IMR-90 (cell line): ENCODE measurements around the gene C1QTNF8. TPM values are rescaled to one million over a fixed set of nuclear protein-coding genes. Genes with fewer than 3 reads are reported as not detected.

ENCODE experiments used
- ATAC-seq: fragments of 200-7000 bp; cut with Tn5 transposase; 2 replicates; pipeline ENCODE4 v1.9.1; 2020; ENCODE audit warnings: low read depth, mild to moderate bottlenecking, moderate library complexity
- BruUV-seq: library from RNA; stranded (reverse); fragments of 400-500 nt; replicated peaks from 2 replicates; lab custom pipeline; 2021; lab: Mats Ljungman, UMichigan
- CTCF ChIA-PET: fragments of 300-600 bp; formaldehyde crosslinking; extraction: SDS; loops from one replicate; lab custom pipeline; 2021; ENCODE audit warnings: antibody characterized with exemption; lab: Yijun Ruan, JAX
- POLR2A ChIA-PET: fragments of 300-600 bp; sonication (Branson Sonifier 250); formaldehyde crosslinking; loops from one replicate; lab custom pipeline; 2022; ENCODE audit warnings: antibody characterized with exemption; ENCODE audit not compliant: unreplicated experiment; lab: Charles Lee
- DNase-seq: peaks from one replicate; pipeline ENCODE4 v3.0.0; 2013
- H2AFZ ChIP-seq: replicated peaks from 2 replicates; pipeline ENCODE3; 2013; ENCODE audit warnings: low read length, mild to moderate bottlenecking; ENCODE audit not compliant: poor library complexity
- H2AK5ac ChIP-seq: 2 replicates; pipeline ENCODE4 v1.6.1; 2013; ENCODE audit warnings: low read depth, low read length, inconsistent platforms
- H2AK9ac ChIP-seq: replicated peaks from 2 replicates; pipeline ENCODE3; 2013; ENCODE audit warnings: mild to moderate bottlenecking, low read depth, low read length, moderate library complexity; ENCODE audit not compliant: poor library complexity
- H2BK120ac ChIP-seq: 2 replicates; pipeline ENCODE4 v1.6.1; 2013; ENCODE audit warnings: low read depth, low read length, inconsistent platforms
- H2BK15ac ChIP-seq: 3 replicates; pipeline ENCODE4 v1.6.1; 2013; ENCODE audit warnings: low read depth, low read length, inconsistent platforms
- H2BK20ac ChIP-seq: 2 replicates; pipeline ENCODE4 v1.6.1; 2013; ENCODE audit warnings: low read depth, mild to moderate bottlenecking, inconsistent platforms, low read length, moderate library complexity
- H2BK5ac ChIP-seq: 2 replicates; pipeline ENCODE4 v1.6.1; 2013; ENCODE audit warnings: mild to moderate bottlenecking, low read depth, low read length, inconsistent platforms; ENCODE audit not compliant: poor library complexity, severe bottlenecking
- H3K14ac ChIP-seq: replicated peaks from 2 replicates; pipeline ENCODE4 v1.6.1; 2013; ENCODE audit warnings: low read depth, low read length, inconsistent platforms
- H3K18ac ChIP-seq: 2 replicates; pipeline ENCODE4 v1.6.1; 2013; ENCODE audit warnings: low read depth, low read length, control low read depth
- H3K23ac ChIP-seq: 2 replicates; pipeline ENCODE4 v1.6.1; 2013; ENCODE audit warnings: low read depth, low read length, inconsistent platforms
- H3K27ac ChIP-seq: 2 replicates; pipeline ENCODE4 v1.5.1; 2013; ENCODE audit warnings: mild to moderate bottlenecking, control low read depth, low read length; ENCODE audit not compliant: insufficient read depth
- H3K27me3 ChIP-seq: 2 replicates; pipeline ENCODE4 v1.6.1; 2013; ENCODE audit warnings: low read length; ENCODE audit not compliant: control insufficient read depth, insufficient read depth
- H3K36me3 ChIP-seq: 2 replicates; pipeline ENCODE4 v1.6.1; 2013; ENCODE audit warnings: low read length, mixed read lengths; ENCODE audit not compliant: control insufficient read depth, insufficient read depth
- H3K4ac ChIP-seq: 2 replicates; pipeline ENCODE4 v1.6.1; 2013; ENCODE audit warnings: low read depth, low read length, inconsistent platforms
- H3K4me1 ChIP-seq: 2 replicates; pipeline ENCODE4 v1.6.1; 2013; ENCODE audit warnings: low read length, mixed read lengths; ENCODE audit not compliant: control insufficient read depth, insufficient read depth
- H3K4me2 ChIP-seq: 2 replicates; pipeline ENCODE4 v1.6.1; 2013; ENCODE audit warnings: low read depth, mild to moderate bottlenecking, control low read depth, low read length, moderate library complexity
- H3K4me3 ChIP-seq: 2 replicates; pipeline ENCODE4 v1.5.1; 2013; ENCODE audit warnings: low read depth, mild to moderate bottlenecking, control low read depth, low read length, moderate library complexity; ENCODE audit not compliant: insufficient read depth
- H3K56ac ChIP-seq: 2 replicates; pipeline ENCODE4 v1.6.1; 2013; ENCODE audit warnings: low read length, inconsistent platforms; ENCODE audit not compliant: insufficient read depth; ENCODE audit errors: extremely low read depth
- H3K79me1 ChIP-seq, 2 experiments: 2 replicates each; pipeline ENCODE4 v1.6.1; 2013; ENCODE audit warnings: low read length in 2 of 2, inconsistent platforms in 1 of 2, low read depth in 1 of 2
- H3K9ac ChIP-seq: 2 replicates; pipeline ENCODE4 v1.6.1; 2013; ENCODE audit warnings: low read depth, low read length, control low read depth
- H3K9me1 ChIP-seq: 2 replicates; pipeline ENCODE4 v1.6.1; 2013; ENCODE audit warnings: low read length, inconsistent platforms; ENCODE audit not compliant: insufficient read depth
- H3K9me3 ChIP-seq: 2 replicates; pipeline ENCODE4 v1.6.1; 2013; ENCODE audit warnings: low read length; ENCODE audit not compliant: control insufficient read depth, insufficient read depth
- H4K20me1 ChIP-seq: 2 replicates; pipeline ENCODE4 v1.6.1; 2013; ENCODE audit warnings: low read length, inconsistent platforms; ENCODE audit not compliant: insufficient read depth
- H4K5ac ChIP-seq: 2 replicates; pipeline ENCODE4 v1.6.1; 2013; ENCODE audit warnings: mild to moderate bottlenecking, low read depth, low read length, control low read depth
- H4K8ac ChIP-seq, 2 experiments: 2 replicates each; pipeline ENCODE4 v1.6.1; 2013; ENCODE audit warnings: low read depth in 2 of 2, low read length in 2 of 2, control low read depth in 1 of 2, inconsistent platforms in 1 of 2
- H4K91ac ChIP-seq: 2 replicates; pipeline ENCODE4 v1.6.1; 2013; ENCODE audit warnings: low read depth, low read length, inconsistent platforms; ENCODE audit not compliant: insufficient read depth
- BHLHE40 ChIP-seq: fragments of 150-350 bp; IDR thresholded peaks from 2 replicates; pipeline ENCODE4 v1.6.1; 2016; ENCODE audit warnings: mild to moderate bottlenecking, low read depth, low read length
- CEBPB ChIP-seq: IDR thresholded peaks from 2 replicates; pipeline ENCODE4 v1.6.1; 2012; ENCODE audit warnings: low read depth, low read length, improper control_type of control experiment
- CHD1 ChIP-seq: IDR thresholded peaks from 2 replicates; pipeline ENCODE4 v1.6.1; 2012; ENCODE audit warnings: low read depth, low read length, improper control_type of control experiment
- FOS ChIP-seq: fragments of 150-350 bp; IDR thresholded peaks from 2 replicates; pipeline ENCODE4 v1.6.1; 2016; ENCODE audit warnings: low read depth, low read length
- MAFK ChIP-seq: IDR thresholded peaks from 2 replicates; pipeline ENCODE4 v1.6.1; 2012; ENCODE audit warnings: low read depth, low read length, improper control_type of control experiment
- MAZ ChIP-seq: IDR thresholded peaks from 2 replicates; pipeline ENCODE4 v1.6.1; 2012; ENCODE audit warnings: low read depth, mild to moderate bottlenecking, low read length, improper control_type of control experiment, moderate library complexity, borderline replicate concordance
- MXI1 ChIP-seq: IDR thresholded peaks from 2 replicates; pipeline ENCODE4 v1.6.1; 2012; ENCODE audit warnings: low read depth, mild to moderate bottlenecking, low read length, moderate library complexity, borderline replicate concordance
- NFE2L2 ChIP-seq: fragments of 150-350 bp; IDR thresholded peaks from 2 replicates; pipeline ENCODE4 v1.6.1; 2016; ENCODE audit warnings: low read depth, mild to moderate bottlenecking, low read length
- POLR2A ChIP-seq: IDR thresholded peaks from 2 replicates; pipeline ENCODE4 v1.6.1; 2012; ENCODE audit warnings: mild to moderate bottlenecking, low read depth, low read length
- RAD21 ChIP-seq: IDR thresholded peaks from 2 replicates; pipeline ENCODE4 v1.6.1; 2012; ENCODE audit warnings: low read length, improper control_type of control experiment
- RCOR1 ChIP-seq: IDR thresholded peaks from 2 replicates; pipeline ENCODE4 v1.6.1; 2012; ENCODE audit warnings: mild to moderate bottlenecking, low read length, improper control_type of control experiment; ENCODE audit not compliant: insufficient replicate concordance
- RFX5 ChIP-seq: IDR thresholded peaks from 2 replicates; pipeline ENCODE4 v1.8.0; 2012; ENCODE audit warnings: low read depth, mild to moderate bottlenecking, low read length, moderate library complexity
- SMC3 ChIP-seq: fragments of 150-350 bp; IDR thresholded peaks from 2 replicates; pipeline ENCODE4 v1.6.1; 2016; ENCODE audit warnings: low read depth, mild to moderate bottlenecking, antibody characterized with exemption, low read length, moderate library complexity
- WGBS, 2 experiments: methylation state at CpG; one replicate each; pipeline versions ENCODE4 v1.1.5 to v1.1.7; 2013; ENCODE audit warnings: missing lambda C conversion rate in 2 of 2; ENCODE audit not compliant: insufficient read length in 1 of 2; ENCODE audit errors: extremely low coverage in 2 of 2; 5-methylcytosine and 5-hydroxymethylcytosine counted together
- dilution Hi-C: fragments of 300-500 bp; cut with HindIII; formaldehyde crosslinking; loops from one replicate; pipeline ENCODE4 v1.14.3; 2018; ENCODE audit warnings: low sequenced_read_pairs; ENCODE audit not compliant: unreplicated experiment
- in situ Hi-C: fragments of 300-500 bp; cut with MboI; formaldehyde crosslinking; loops from 3 replicates; pipeline ENCODE4 v1.14.3; 2019; ENCODE audit warnings: low sequenced_read_pairs, inconsistent platforms, mixed read lengths
- intact Hi-C: fragments of 100-400 bp; cut with micrococcal nuclease; formaldehyde crosslinking; loops from 2 replicates; pipeline ENCODE4 v1.10.0; 2022
- polyA plus RNA-seq, 3 experiments: library from polyadenylated mRNA; depleted of rRNA; stranded (reverse); fragments of >200 nt; gene quantifications; 2 replicates each; pipeline ENCODE4 v1.2.3, GENCODE V29; 2012; ENCODE audit warnings: low replicate concordance in 1 of 3
- total RNA-seq: library from RNA; depleted of rRNA; stranded (reverse); fragments of >200 nt; gene quantifications from 2 replicates; pipeline ENCODE4 v1.2.3, GENCODE V29; 2012
- TF ChIP-seq, protein P1 (sequence below): fragments of 150-350 bp; IDR thresholded peaks from 2 replicates; pipeline ENCODE4 v1.6.1; 2016; ENCODE audit warnings: low read depth, mild to moderate bottlenecking, low read length, moderate library complexity, borderline replicate concordance
- TF ChIP-seq, protein P2 (sequence below): fragments of 150-350 bp; IDR thresholded peaks from 2 replicates; pipeline ENCODE4 v1.6.1; 2017; ENCODE audit warnings: mild to moderate bottlenecking, antibody characterized with exemption, low read length, low read depth
- TF ChIP-seq, protein P3 (sequence below): conservative IDR thresholded peaks from 2 replicates; pipeline ENCODE4 v1.5.1; 2012; ENCODE audit warnings: mild to moderate bottlenecking, low read depth, low read length, improper control_type of control experiment

C1QTNF8 gene
- total and polyA plus RNA-seq, 2 of the 4 experiments (the other 2 are of a cell fraction), result not detected

DNA sequence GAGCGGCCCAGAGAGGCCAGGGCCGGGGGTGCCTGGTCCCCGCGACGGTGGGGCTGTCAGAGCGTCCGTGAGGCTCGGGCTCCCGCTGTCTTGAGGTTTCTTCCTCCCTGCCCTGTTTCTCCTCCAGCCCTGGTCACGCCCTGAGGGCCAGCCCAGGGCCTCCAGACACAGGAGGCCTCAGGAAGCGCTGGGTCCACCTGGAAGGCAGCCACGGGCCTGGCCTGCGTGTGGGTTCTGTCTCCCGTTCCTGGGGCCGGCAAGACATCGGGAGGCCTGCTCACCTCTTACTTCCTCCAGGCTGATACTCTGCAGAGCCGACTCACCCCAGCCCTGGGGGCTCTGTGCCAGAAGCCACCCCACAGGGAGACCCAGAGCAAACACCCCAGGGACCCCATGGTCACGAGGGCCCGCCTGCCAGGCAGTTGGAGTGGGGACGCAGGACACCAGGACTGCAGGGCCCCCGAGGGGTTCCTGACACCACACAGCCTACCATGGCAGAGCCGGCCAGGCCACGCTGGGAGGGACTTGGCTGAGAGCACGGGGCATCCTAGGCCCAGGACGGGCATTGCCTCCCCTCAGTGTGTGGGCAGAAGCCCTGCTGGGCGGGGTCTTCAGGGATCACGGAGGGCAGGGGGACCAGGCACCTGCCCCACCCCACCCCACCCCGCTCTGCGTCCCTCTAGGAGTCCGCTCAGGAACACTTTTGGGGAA, 37.9 kb upstream of the C1QTNF8 start:
- Histone ChIP-seq H2AK9ac (no peak overlapping the region), H3K18ac (no peak overlapping the region), H3K27ac (no peak overlapping the region), H2BK15ac (no peak overlapping the region), H3K9me1 (no peaks in the 10 kb centered on the region), H2AK5ac (no peak overlapping the region), H3K4me2 (no peak overlapping the region), H3K9ac (no peak overlapping the region), H3K23ac (no peak overlapping the region), H3K4me1 (no peaks in the 10 kb centered on the region), H2AFZ (no peak overlapping the region), H3K4me3 (no peak overlapping the region), H2BK5ac (no peak overlapping the region), H3K14ac (no peak overlapping the region), H4K91ac (no peak overlapping the region), H4K8ac (no peak overlapping the region), H3K4ac (no peak overlapping the region), H2BK120ac (no peak overlapping the region), H3K27me3 (peaks cover 16% of the 10 kb centered on the region; the same call in 1 of the 2 replicates), H4K20me1 (no peaks in the 10 kb centered on the region), H4K5ac (no peak overlapping the region), H3K9me3 (no peaks in the 10 kb centered on the region), H2BK20ac (no peak overlapping the region), H3K79me1 (no peaks in the 10 kb centered on the region), H3K36me3 (no peaks in the 10 kb centered on the region), H3K56ac (no peak overlapping the region)
- dilution Hi-C loops (no loop called here), intact Hi-C loops (no loop called here), in situ Hi-C loops (no loop called here)
- BruUV-seq, result no TSS peak
- no peak for DNase-seq
- CTCF ChIA-PET, result no interaction called here
- POLR2A ChIA-PET, result no interaction called here
- WGBS, 2 experiments, result no CpG with 5 or more reads among the region's 30 CpGs
- no peak for ATAC-seq
- TF ChIP-seq, protein P1, sequence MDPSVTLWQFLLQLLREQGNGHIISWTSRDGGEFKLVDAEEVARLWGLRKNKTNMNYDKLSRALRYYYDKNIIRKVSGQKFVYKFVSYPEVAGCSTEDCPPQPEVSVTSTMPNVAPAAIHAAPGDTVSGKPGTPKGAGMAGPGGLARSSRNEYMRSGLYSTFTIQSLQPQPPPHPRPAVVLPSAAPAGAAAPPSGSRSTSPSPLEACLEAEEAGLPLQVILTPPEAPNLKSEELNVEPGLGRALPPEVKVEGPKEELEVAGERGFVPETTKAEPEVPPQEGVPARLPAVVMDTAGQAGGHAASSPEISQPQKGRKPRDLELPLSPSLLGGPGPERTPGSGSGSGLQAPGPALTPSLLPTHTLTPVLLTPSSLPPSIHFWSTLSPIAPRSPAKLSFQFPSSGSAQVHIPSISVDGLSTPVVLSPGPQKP, result no peak
- TF ChIP-seq SMC3, result no peak
- TF ChIP-seq MAFK, result no peak
- TF ChIP-seq, protein P2, sequence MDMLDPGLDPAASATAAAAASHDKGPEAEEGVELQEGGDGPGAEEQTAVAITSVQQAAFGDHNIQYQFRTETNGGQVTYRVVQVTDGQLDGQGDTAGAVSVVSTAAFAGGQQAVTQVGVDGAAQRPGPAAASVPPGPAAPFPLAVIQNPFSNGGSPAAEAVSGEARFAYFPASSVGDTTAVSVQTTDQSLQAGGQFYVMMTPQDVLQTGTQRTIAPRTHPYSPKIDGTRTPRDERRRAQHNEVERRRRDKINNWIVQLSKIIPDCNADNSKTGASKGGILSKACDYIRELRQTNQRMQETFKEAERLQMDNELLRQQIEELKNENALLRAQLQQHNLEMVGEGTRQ, result no peak
- no peak for TF ChIP-seq RFX5
- TF ChIP-seq POLR2A, result no peak
- no peak for TF ChIP-seq CHD1
- TF ChIP-seq MXI1, result no peak
- no peak for TF ChIP-seq RCOR1
- TF ChIP-seq, protein P3, sequence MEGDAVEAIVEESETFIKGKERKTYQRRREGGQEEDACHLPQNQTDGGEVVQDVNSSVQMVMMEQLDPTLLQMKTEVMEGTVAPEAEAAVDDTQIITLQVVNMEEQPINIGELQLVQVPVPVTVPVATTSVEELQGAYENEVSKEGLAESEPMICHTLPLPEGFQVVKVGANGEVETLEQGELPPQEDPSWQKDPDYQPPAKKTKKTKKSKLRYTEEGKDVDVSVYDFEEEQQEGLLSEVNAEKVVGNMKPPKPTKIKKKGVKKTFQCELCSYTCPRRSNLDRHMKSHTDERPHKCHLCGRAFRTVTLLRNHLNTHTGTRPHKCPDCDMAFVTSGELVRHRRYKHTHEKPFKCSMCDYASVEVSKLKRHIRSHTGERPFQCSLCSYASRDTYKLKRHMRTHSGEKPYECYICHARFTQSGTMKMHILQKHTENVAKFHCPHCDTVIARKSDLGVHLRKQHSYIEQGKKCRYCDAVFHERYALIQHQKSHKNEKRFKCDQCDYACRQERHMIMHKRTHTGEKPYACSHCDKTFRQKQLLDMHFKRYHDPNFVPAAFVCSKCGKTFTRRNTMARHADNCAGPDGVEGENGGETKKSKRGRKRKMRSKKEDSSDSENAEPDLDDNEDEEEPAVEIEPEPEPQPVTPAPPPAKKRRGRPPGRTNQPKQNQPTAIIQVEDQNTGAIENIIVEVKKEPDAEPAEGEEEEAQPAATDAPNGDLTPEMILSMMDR, result no peak
- no peak for TF ChIP-seq FOS
- TF ChIP-seq BHLHE40, result no peak
- no peak for TF ChIP-seq CEBPB
- TF ChIP-seq MAZ, result no peak
- TF ChIP-seq RAD21, result no peak
- TF ChIP-seq NFE2L2, result no peak
